Activated CD4-positive, CD25-positive, alpha-beta regulatory T cell treated with anti-CD3 and anti-CD28 coated beads, Interleukin-2, amount 50 U/mL, for 16 hours (primary cell): Measurements from ENCODE around the gene PRRC2C.

Source experiments
- DNase-seq: peaks from one replicate; pipeline ENCODE4 v3.0.0-alpha.2; 2020; ENCODE audit warnings: low read depth, low spot score

PRRC2C gene

DNA sequence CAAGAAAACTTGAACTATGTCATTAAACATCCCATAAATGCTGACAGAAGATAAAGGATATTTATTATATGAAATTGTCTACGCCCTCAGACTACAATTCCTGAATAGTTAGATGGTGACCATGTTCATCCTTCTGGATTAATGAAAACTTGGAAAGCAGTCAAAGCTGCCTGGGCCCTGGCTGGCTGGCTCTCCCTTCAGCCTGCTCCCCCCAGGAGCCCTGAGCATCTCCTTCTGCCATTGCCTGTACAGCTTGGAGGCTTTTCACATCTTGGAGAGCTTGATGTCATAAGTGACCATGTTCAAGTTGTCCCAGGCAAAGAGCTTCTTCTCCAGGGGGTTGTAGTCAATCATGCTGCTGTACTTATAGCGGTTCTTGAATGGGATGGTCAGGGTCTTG, 150.3 kb downstream of the PRRC2C start:
- DNase-seq, result no peak

DNA sequence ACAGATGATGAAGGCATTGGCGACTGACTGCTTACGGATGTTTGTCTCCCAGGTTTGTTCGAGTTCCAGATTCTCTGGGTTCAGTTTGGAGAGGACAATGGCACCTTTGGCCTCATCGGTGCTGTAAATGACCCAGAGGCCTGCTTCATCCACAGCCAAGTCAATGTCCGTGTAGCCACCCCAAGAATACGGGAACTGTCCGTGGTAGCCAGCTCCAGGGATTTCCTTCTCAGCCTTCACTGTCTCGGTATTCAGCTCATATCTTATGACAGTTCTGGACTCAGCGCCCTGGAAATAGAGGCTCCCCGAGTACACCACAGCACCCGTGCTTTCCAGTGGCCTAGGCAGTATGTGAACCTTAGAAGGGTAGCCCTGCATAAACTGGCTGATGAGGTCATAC, 150.8 kb downstream of the PRRC2C start:
- no peak for DNase-seq

DNA sequence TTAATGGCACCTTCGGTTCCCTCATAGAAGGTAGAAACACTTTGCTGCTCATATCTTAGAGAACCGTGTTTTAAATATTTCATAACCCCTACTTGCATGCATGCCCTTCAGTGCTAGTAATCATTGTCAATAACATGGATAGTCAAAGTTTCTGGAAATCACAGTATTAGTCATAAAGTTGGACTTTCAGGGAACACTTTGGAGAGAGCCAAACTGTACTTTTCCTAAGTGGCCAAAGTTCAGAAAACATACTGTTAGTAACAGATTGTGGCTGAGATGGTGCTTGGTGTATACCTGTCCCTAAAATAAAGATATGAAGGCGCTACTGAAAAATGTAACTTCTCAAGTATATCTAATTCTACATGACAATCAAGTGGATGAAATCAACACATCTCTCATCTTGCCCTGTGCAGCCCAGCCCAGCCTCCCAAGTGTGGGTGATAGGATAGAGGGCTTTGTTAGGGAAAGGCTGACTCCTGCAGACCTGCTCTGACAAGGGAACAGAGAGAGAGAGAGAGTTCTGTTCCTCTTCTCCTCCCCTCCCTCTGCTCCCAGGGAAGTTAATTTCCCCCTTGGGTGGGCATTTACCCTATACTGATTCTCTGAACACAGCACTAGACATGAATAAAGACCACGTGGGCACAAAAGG, 152.7 kb downstream of the PRRC2C start:
- DNase-seq, result no peak

DNA sequence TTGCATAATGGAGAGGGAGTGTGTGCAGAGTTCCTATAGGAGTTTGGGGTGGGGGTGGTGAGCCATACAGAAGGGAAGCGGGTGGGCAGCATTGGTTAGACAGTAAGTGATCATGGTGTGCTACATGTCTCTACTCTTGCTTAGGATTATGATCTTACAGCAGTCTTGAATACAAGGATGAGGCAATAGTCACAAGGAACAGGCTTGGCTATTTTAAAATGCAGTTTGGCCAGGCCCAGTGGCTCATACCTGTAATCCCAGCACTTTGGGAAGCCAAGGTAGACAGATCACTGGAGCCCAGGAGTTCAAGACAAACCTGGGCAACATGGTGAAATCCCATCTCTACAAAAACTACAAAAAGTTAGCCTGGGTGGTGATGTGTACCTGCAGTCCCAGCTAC, 154.9 kb downstream of the PRRC2C start:
- DNase-seq, result no peak

DNA sequence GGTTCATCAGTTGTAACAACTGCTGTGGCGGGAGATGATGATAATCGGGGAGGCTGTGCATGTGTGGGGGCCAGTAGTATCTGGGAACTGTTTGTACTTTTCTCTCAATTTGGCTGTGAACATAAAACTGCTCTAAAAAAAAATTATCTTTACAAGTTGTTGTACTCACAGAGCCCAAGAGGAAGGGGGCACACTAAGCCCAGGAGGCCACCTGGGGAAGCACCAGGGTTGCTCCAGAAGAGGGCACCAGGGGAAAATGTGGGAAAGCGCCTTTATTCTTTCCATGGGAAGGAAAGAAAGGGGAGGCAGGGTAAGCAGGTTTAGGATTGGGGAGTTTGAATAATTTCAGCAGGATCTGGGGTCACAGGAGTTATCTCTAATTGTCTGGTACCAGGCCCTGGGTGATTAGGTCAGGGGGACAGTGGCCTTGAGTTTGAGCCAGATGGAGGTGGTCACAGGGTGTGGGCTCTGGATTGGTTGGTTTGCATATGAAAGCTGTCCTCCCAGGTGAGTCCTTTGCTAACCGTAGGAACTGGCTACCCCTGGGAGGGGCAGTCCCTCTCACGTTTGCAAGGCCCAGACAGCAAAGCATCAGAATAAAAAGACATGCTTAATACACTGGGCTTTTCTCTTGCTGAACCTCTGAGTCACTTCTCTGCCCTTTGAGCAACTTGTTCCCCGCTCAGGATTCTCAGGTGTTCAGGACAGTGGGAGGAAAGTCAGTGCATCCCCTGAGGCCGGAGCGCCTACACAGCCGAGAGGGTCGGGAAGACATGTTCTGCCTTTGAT, 155.9 kb downstream of the PRRC2C start:
- DNase-seq, result no peak

DNA sequence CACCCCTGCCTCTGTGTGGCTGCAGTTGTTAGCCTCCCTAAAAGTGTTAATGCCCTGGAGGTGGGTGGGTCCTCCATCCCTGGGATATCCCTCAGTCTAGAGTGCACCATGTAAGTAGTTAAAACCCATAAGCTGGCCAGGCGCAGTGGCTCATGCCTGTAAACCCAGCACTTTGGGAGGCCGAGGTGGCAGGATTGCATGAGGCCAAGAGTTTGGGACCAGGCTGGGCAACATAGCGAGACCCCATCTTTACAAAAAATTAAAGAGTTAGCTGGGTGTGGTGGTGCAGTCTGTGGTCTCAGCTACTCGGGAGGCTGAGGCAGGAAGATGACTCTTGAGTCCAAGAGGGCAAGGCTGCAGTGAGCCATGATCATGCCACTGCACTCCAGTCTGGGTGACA, 156.9 kb downstream of the PRRC2C start:
- DNase-seq, result no peak
